Sigmoid colon (tissue), 4 donors: ENCODE data around the gene PTCH1.

ENCODE experiments used
- CTCF ChIP-seq, 4 experiments: fragments of 450-650 bp in 3 of 4; fragments of 200-600 bp in 1 of 4; IDR thresholded peaks; one replicate each; pipeline ENCODE4 v1.5.1; 2016 to 2019; ENCODE audit warnings: antibody characterized with exemption in 4 of 4, mild to moderate bottlenecking in 3 of 4, moderate library complexity in 2 of 4
- EP300 ChIP-seq, 4 donors: sonication (generic); formaldehyde crosslinking; IDR thresholded peaks; one replicate each; pipeline ENCODE4 v1.6.1; 2017; ENCODE audit warnings: antibody characterized with exemption in 4 of 4
- POLR2A ChIP-seq, 2 donors: fragments of 450-650 bp; IDR thresholded peaks; one replicate each; pipeline ENCODE4 v1.6.1; 2016; ENCODE audit warnings: antibody characterized with exemption in 2 of 2, mild to moderate bottlenecking in 2 of 2, moderate library complexity in 2 of 2

- no peak for TF ChIP-seq CTCF (IDR thresholded peaks at IDR 0.05)
- no peak for TF ChIP-seq POLR2A (IDR thresholded peaks at IDR 0.05)
- TF ChIP-seq EP300 (IDR thresholded peaks at IDR 0.05): no peak
Observed at GRCh38 chr9:95415158-95415557, 101.6 kb downstream of the PTCH1 start.
